Activated gamma-delta T cell treated with Interleukin-2 at 50 U/mL for 16 hours (primary cell): ENCODE data around the gene MAFF.
A peak's percentile ranks its signal among the peaks of the same experiment; 100 is the strongest.
"Not testable (repeated sequence)": the region's sequence is repeated elsewhere in the genome, so short reads cannot be mapped to it uniquely, and the experiment has no call there.

Source experiments
- DNase-seq: peaks from one replicate; pipeline ENCODE4 v3.0.0-alpha.2; 2020

The MAFF gene

GRCh38 chr22:38228326-38228872 is 26.6 kb downstream of the MAFF start:
- no peak for DNase-seq

- DNase-seq = no peak
Observed at GRCh38 chr22:38228873-38229740, 27.3 kb downstream of the MAFF start.

GRCh38 chr22:38230108-38230825 is 28.5 kb downstream of the MAFF start:
- DNase-seq = peak; percentile 34

- DNase-seq = no peak
Observed at GRCh38 chr22:38230916-38231315, 29.1 kb downstream of the MAFF start.

GRCh38 chr22:38232196-38232595 is 30.4 kb downstream of the MAFF start:
- no peak for DNase-seq

GRCh38 chr22:38233427-38233826 is 31.6 kb downstream of the MAFF start:
- DNase-seq = no peak

- DNase-seq = not testable (repeated sequence)
Observed at GRCh38 chr22:38233856-38234255, 32.1 kb downstream of the MAFF start.

GRCh38 chr22:38235240-38235850 is 33.6 kb downstream of the MAFF start:
- no peak for DNase-seq

GRCh38 chr22:38236786-38237185 is 35.0 kb downstream of the MAFF start:
- no peak for DNase-seq

- DNase-seq = no peak
Observed at GRCh38 chr22:38238519-38239071, 36.8 kb downstream of the MAFF start.

GRCh38 chr22:38239101-38239761 is 37.4 kb downstream of the MAFF start:
- DNase-seq = no peak

GRCh38 chr22:38240734-38241252 is 39.0 kb downstream of the MAFF start:
- DNase-seq = no peak

GRCh38 chr22:38243007-38243765 is 41.4 kb downstream of the MAFF start:
- DNase-seq = no peak

- DNase-seq = no peak
Observed at GRCh38 chr22:38244106-38244505, 42.3 kb downstream of the MAFF start.

- no peak for DNase-seq
Observed at GRCh38 chr22:38246046-38246658, 44.4 kb downstream of the MAFF start.

GRCh38 chr22:38246692-38247091 is 44.9 kb downstream of the MAFF start:
- no peak for DNase-seq

- DNase-seq = no peak
Observed at GRCh38 chr22:38247713-38248112, 45.9 kb downstream of the MAFF start.

GRCh38 chr22:38248280-38248679 is 46.5 kb downstream of the MAFF start:
- DNase-seq = no peak

GRCh38 chr22:38249301-38249700 is 47.5 kb downstream of the MAFF start:
- DNase-seq = no peak

GRCh38 chr22:38249803-38250642 is 48.2 kb downstream of the MAFF start:
- DNase-seq = no peak
